ENCODE data around the gene ZNF770.

- TF ChIP-seq CTCF (conservative IDR thresholded peaks at IDR 0.05), result no peak
- no peak for TF ChIP-seq ZFX (IDR thresholded peaks at IDR 0.05)
Observed at GRCh38 chr15:34951993-34952392, 36.1 kb downstream of the ZNF770 start.
